H7 (cell line): ENCODE data around the gene DNAAF2. TPM values are rescaled to one million over a fixed set of nuclear protein-coding genes. Genes with fewer than 3 reads are reported as not detected.
A peak's percentile ranks its signal among the peaks of the same experiment; 100 is the strongest.
"Not testable (repeated sequence)": the region's sequence is repeated elsewhere in the genome, so short reads cannot be mapped to it uniquely, and the experiment has no call there.

Experiments
- DNase-seq: peaks from one replicate; pipeline ENCODE4 v3.0.0; 2012
- H3K27me3 ChIP-seq: 2 replicates; pipeline ENCODE4 v1.6.0; 2011; ENCODE audit warnings: mild to moderate bottlenecking, low read length; ENCODE audit not compliant: control insufficient read depth, insufficient read depth
- H3K36me3 ChIP-seq: replicated peaks from 2 replicates; pipeline ENCODE4 v1.5.1; 2011; ENCODE audit warnings: low read length; ENCODE audit not compliant: control insufficient read depth, insufficient read depth
- H3K4me3 ChIP-seq: 2 replicates; pipeline ENCODE4 v1.5.1; 2011; ENCODE audit warnings: low read depth, mild to moderate bottlenecking, control low read depth, low read length, moderate library complexity; ENCODE audit not compliant: insufficient read depth
- total RNA-seq: library from RNA; depleted of rRNA; stranded (reverse); fragments of >200 nt; shearing (Covaris generic); gene quantifications from 2 replicates; pipeline ENCODE4 v1.2.3, GENCODE V29; 2014

The DNAAF2 gene
- total RNA-seq, 1 experiment from 2014 or later = 28.2 TPM

GRCh38 chr14:49614196-49614595 is 20.8 kb downstream of the DNAAF2 start:
- peaks cover 3% of the 10 kb centered on the region for H3K36me3 ChIP-seq
- H3K27me3 ChIP-seq = no peaks in the 10 kb centered on the region
- DNase-seq = no peak
- H3K4me3 ChIP-seq = no peak overlapping the region

- H3K36me3 ChIP-seq = no peaks in the 10 kb centered on the region
- H3K4me3 ChIP-seq = no peak overlapping the region
- H3K27me3 ChIP-seq = no peaks in the 10 kb centered on the region
- no peak for DNase-seq
These were observed 22.4 kb downstream of the DNAAF2 start for GRCh38 chr14:49612671-49613070.

- no peaks in the 10 kb centered on the region for H3K27me3 ChIP-seq
- H3K36me3 ChIP-seq = no peaks in the 10 kb centered on the region
- no peak overlapping the region for H3K4me3 ChIP-seq
- no peak for DNase-seq
These were observed 22.8 kb downstream of the DNAAF2 start for GRCh38 chr14:49612251-49612650.

DNA sequence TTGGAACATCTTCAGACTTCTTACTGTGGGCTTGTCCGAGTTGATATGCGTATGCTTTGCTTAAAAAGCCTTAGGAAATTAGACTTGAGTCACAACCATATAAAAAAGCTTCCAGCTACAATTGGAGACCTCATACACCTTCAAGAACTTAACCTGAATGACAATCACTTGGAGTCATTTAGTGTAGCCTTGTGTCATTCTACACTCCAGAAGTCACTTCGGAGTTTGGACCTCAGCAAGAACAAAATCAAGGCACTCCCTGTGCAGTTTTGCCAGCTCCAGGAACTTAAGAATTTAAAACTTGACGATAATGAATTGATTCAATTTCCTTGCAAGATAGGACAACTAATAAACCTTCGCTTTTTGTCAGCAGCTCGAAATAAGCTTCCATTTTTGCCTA is 27.5 kb downstream of the DNAAF2 start:
- H3K4me3 ChIP-seq = no peak overlapping the region
- no peak for DNase-seq
- no peaks in the 10 kb centered on the region for H3K27me3 ChIP-seq
- H3K36me3 ChIP-seq = peaks cover under 1% of the 10 kb centered on the region

- DNase-seq = peak; percentile 88
- H3K27me3 ChIP-seq = no peaks in the 10 kb centered on the region
- H3K36me3 ChIP-seq = peaks cover 1% of the 10 kb centered on the region; the same call in 1 of the 2 replicates
- H3K4me3 ChIP-seq = peak within 1 kb of the TSS; percentile 93
These were observed 36.4 kb downstream of the DNAAF2 start, which contains the start of gene LRR1 for GRCh38 chr14:49598485-49599300. Gene LRR1, plus strand, starts transcription at chr14:49598940. Its CDS starts 81 bp downstream, at chr14:49599021.

DNA sequence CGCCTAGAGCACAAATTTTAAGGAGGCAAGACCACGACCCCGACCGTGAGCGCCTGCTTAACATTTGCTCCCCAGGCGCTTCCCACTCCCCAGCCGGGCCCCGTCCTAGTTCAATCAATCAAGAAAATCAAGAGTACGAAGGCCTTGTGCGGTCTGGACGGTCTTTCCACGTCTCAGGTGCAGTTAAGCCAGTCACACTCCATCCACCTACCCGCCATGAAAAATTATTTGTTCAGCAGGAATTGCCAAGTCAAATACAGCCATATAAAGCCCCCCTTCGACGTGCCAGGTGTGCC is 36.9 kb downstream of the DNAAF2 start:
- Histone ChIP-seq H3K4me3 (peak overlapping the region; percentile 93), H3K36me3 (peaks cover 1% of the 10 kb centered on the region; the same call in 1 of the 2 replicates), H3K27me3 (no peaks in the 10 kb centered on the region)
- peak; percentile 71 for DNase-seq

DNA sequence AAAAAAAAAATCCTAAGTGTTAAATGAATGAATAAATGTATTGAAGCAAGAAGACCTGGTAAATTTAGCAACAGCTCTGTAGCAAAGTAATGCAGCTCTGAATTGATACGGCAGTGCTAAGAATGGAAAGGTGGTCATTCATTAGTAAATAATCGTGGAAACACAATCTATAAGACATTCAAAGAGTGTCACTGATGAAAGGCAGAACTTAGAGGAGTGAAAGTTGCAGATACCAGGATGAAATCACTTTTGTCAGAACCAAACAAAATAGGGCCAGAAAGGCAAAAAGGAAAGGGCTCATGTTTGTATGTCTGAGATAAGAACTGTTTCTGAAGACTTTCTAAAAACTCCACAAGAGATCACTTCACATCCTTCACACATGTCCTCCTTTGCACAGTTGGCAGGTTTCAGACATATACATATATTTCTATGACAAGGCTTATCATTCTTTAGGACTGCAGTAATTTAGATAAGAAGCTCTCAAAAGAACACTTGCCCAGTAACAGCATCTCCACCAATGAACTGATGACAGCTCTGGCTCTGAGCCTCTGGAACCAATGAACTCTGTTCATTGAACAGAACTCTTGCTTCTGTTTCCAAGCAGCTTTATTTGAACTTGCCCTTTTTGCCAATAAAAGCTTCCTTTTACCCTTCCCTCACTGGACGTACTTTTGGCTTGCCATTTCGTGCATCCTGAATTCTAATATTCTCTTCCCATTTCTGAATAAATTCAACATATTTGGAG is 40.5 kb downstream of the DNAAF2 start:
- DNase-seq = no peak
- Histone ChIP-seq H3K4me3 (no peak overlapping the region), H3K27me3 (no peaks in the 10 kb centered on the region), H3K36me3 (no peaks in the 10 kb centered on the region)

DNA sequence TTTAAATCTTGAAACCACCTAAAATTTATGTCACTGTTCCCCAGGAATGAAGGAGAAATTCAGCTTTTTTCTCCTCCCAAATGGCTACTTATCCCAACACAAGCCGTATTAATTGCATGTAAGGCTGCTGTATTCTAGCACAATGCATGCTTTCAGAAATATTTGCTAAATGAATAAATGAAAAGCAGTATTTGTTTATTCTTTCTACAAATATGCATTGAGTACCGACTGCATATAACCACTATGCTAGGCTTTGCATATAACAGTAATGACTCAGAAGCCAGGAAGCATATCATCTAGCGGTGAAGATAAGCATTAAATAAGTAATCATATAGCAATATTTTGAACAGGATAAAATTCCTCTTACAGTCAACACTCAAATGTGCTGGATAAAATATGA is 42.0 kb downstream of the DNAAF2 start:
- DNase-seq = no peak
- H3K36me3 ChIP-seq = no peaks in the 10 kb centered on the region
- no peaks in the 10 kb centered on the region for H3K27me3 ChIP-seq
- H3K4me3 ChIP-seq = no peak overlapping the region

GRCh38 chr14:49589387-49589786 is 45.7 kb downstream of the DNAAF2 start:
- Histone ChIP-seq H3K4me3 (no peak overlapping the region), H3K27me3 (no peaks in the 10 kb centered on the region), H3K36me3 (peaks cover under 1% of the 10 kb centered on the region; the same call in 1 of the 2 replicates)
- DNase-seq = no peak

GRCh38 chr14:49586673-49587460 is 48.2 kb downstream of the DNAAF2 start:
- peaks cover 16% of the 10 kb centered on the region for H3K36me3 ChIP-seq
- DNase-seq = peak; percentile 59
- no peaks in the 10 kb centered on the region for H3K27me3 ChIP-seq
- peak overlapping the region; percentile 24 for H3K4me3 ChIP-seq

DNA sequence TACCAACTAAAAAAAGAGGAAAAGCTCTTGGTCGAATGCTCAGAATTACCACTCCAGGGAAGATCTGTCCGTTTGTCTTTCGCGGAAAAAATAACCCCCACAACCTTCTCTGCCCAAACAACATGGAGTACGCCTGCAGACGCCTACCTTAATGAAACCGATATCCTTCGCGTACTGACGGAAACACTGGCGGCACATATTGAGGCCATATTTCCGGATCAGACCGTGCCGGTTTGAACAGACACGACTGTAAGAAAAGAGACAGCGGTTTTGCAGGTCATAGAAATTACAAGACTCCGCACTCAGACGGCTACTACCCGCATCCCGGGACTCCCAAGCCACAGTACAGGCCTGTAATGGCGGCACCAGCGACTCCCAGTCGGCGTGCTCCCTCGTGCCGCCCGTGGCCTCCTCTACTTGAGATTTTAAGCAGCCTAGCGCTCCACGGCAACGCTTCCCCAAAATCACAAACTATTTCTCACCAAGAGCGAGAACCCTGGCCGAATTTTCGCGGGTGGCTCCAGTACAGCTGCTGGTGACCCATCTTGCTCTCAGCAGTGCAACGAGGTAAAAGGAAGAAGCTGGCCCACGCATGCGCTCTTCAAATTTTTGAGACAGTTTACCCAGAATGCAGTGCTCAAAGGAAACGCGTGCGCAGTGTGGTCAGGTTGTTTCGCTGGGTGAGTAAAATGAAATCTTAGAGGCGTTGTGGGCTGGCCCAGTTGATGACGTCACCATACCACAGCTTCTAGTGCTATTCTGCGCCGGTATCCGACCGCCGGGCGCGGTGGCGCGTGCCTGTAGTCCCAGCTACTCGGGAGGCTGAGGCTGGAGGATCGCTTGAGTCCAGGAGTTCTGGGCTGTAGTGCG is 49.0 kb downstream of the DNAAF2 start, which contains the start of gene RPS29:
TSS of gene RPS29 (minus strand) at position 578 of the 870 bp plus-strand sequence. CDS start at position 544, 34 bp downstream.
- H3K27me3 ChIP-seq = no peaks in the 10 kb centered on the region
- peak; percentile 94 for DNase-seq
- peaks cover 16% of the 10 kb centered on the region for H3K36me3 ChIP-seq

DNA sequence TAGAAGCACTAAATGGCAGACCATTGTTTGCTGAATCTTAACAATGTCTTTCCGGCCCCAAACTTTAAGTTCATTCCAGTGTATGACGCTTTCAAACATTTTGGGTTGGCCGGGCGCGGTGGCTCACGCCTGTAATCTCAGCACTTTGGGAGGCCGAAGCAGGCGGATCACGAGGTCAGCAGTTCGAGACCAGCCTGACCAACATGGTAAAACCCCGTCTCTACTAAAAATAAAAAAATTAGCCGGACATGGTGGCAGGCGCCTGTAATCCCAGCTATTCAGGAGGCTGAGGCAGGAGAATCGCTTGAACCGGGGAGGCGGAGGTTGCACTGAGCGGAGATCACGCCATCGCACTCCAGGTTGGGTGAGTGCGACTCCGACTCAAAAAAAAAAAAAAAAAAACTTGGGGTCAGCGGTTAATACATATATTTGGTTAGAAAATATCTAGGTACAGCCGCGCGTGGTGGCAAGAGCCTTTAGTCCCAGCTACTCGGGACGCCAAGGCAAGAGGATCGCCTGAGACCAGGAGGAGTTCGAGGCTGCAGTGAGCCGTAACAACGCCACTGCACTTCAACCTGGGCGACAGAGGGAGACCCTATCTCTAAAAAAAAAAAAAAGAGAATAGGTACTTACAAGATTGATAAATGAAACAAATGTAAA is 49.9 kb downstream of the DNAAF2 start:
- DNase-seq, H3K27me3 ChIP-seq: not testable (repeated sequence)
- Histone ChIP-seq H3K36me3 (peaks cover 16% of the 10 kb centered on the region), H3K4me3 (peak overlapping the region; percentile 84)

More for the DNA sequence above, 49.0 kb downstream of the DNAAF2 start, which contains the start of gene RPS29:
- H3K4me3 ChIP-seq = peak within 1 kb of the TSS; percentile 84

DNA sequence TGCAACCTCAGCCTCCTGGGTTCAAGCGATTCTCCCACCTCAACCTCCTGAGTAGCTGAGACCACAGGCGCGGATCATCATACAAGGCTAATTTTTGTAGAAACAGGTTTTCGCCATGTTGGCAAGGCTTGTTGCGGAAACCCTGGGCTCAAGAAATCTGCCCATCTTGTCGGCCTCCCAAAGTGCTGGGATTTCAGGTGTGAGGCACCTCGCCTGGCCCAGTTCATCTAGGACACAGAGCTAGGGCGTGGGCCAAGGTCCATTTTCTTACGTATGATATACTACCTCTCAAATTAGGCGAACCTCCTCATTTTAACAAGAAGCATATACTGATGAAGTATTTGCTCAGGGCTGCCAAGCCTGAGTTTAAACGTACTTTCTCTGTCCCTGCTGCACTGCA is 51.0 kb downstream of the DNAAF2 start:
- H3K4me3 ChIP-seq = peak overlapping the region; percentile 3; the same call in 1 of the 2 replicates
- H3K27me3 ChIP-seq = no peaks in the 10 kb centered on the region
- peaks cover 16% of the 10 kb centered on the region for H3K36me3 ChIP-seq
- DNase-seq = no peak
